HL-60 (cell line): ENCODE results near the gene KIF4B.

Source experiments
- CTCF ChIP-seq: IDR thresholded peaks from one replicate; pipeline ENCODE4 v1.5.1; 2011; ENCODE audit warnings: low read length, control low read depth, inconsistent platforms; ENCODE audit not compliant: insufficient read depth
- GABPA ChIP-seq: IDR thresholded peaks from 2 replicates; pipeline ENCODE4 v1.6.1; 2012; ENCODE audit warnings: low read depth
- REST ChIP-seq: IDR thresholded peaks from 2 replicates; pipeline ENCODE4 v1.6.1; 2012; ENCODE audit warnings: low read depth; ENCODE audit not compliant: insufficient replicate concordance

- TF ChIP-seq CTCF (no peak), GABPA (no peak), REST (no peak)
Measured at GRCh38 chr5:154977409-154977808, 36.1 kb upstream of the KIF4B start.
